ENCODE data around the gene FBN1. TPM values are rescaled to one million over a fixed set of nuclear protein-coding genes. Genes with fewer than 3 reads are reported as not detected.

The FBN1 gene
- total RNA-seq, 1 experiment from 2014 or later = 0.43 TPM

DNA sequence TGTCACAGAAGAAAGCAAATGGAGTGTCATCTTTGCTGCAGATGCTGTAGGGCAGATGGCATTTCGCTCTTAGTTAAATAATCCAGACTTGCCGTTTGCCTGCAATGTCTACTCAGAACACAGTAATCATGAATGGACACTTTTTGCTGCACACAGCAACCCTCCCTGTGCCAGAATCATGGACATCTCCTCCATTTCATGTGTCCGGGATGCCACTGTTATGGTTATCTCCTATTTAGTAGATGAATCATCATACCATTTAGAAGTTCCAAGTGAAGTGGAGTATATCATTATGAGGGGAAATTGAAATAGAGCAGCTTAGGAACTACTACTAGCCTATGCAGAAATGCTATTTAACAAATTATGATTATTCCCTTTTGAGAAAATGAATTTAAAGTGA lies 195.8 kb downstream of the FBN1 start:
- intact Hi-C loops (cut with micrococcal nuclease; ENCODE audit: unreplicated experiment) = no loop called here
- no peaks in the 10 kb centered on the region for H3K4me1 Mint-ChIP-seq (ENCODE audit: low read depth, unreplicated experiment)
- POLR2A ChIA-PET = no interaction called here

DNA sequence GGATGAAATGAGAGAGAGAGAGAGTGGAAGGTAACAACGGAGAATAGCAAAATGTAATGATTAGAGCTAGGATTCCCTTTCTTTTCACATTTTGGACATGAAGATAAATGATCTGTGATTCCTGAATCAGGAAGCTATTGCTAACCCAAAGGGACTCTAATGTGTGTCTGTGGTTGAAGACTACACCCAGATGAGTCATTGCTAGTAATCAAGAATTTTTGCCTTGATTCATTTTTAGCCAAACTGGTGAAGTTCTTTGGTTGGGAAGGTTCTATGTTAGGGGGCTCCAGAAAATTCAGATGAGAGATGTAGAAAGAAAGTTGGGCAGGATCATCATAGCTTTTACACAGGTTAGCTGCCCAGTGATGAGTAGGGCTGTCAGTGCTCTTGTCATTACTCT lies 197.9 kb downstream of the FBN1 start:
- BruUV-seq (replicated peaks) = no TSS peak
- H3K4me1 Mint-ChIP-seq (ENCODE audit: low read depth, unreplicated experiment) = no peaks in the 10 kb centered on the region
- peaks cover 10% of the 10 kb centered on the region for H3K27me3 Mint-ChIP-seq (ENCODE audit: insufficient read depth, unreplicated experiment)
- no peak for DNase-seq
- no peaks in the 10 kb centered on the region for H3K9me3 Mint-ChIP-seq (ENCODE audit: unreplicated experiment)
- intact Hi-C loops (cut with micrococcal nuclease; ENCODE audit: unreplicated experiment) = no loop called here
- H3K36me3 Mint-ChIP-seq (ENCODE audit: insufficient read depth, unreplicated experiment) = no peaks in the 10 kb centered on the region
- no peak overlapping the region for H3K27ac Mint-ChIP-seq (ENCODE audit: unreplicated experiment)
- Histone ChIP-seq H3K36me3 (ENCODE audit: control insufficient read depth, insufficient read depth, low read length) (no peaks in the 10 kb centered on the region), H3K4me3 (ENCODE audit: low read depth, low read length) (no peak overlapping the region), H3K4me1 (no peaks in the 10 kb centered on the region), H3K27me3 (replicated peaks; ENCODE audit: control insufficient read depth, insufficient read depth, low read length) (no peaks in the 10 kb centered on the region), H3K9me3 (no peaks in the 10 kb centered on the region)
- ChIA-PET CTCF (no interaction called here), POLR2A (no interaction called here)
- no peak overlapping the region for H3K4me3 Mint-ChIP-seq (ENCODE audit: unreplicated experiment)
- TF ChIP-seq, protein P1, sequence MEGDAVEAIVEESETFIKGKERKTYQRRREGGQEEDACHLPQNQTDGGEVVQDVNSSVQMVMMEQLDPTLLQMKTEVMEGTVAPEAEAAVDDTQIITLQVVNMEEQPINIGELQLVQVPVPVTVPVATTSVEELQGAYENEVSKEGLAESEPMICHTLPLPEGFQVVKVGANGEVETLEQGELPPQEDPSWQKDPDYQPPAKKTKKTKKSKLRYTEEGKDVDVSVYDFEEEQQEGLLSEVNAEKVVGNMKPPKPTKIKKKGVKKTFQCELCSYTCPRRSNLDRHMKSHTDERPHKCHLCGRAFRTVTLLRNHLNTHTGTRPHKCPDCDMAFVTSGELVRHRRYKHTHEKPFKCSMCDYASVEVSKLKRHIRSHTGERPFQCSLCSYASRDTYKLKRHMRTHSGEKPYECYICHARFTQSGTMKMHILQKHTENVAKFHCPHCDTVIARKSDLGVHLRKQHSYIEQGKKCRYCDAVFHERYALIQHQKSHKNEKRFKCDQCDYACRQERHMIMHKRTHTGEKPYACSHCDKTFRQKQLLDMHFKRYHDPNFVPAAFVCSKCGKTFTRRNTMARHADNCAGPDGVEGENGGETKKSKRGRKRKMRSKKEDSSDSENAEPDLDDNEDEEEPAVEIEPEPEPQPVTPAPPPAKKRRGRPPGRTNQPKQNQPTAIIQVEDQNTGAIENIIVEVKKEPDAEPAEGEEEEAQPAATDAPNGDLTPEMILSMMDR (IDR thresholded peaks at IDR 0.05; ENCODE audit: insufficient read depth in 1 of 2, low read depth in 1 of 2, low read length in 1 of 2, severe bottlenecking in 1 of 2, unreplicated experiment in 1 of 2) = no peak

More for the DNA sequence above, 195.8 kb downstream of the FBN1 start:
- no peaks in the 10 kb centered on the region for H3K36me3 ChIP-seq (ENCODE audit: control insufficient read depth, insufficient read depth, low read length)
- DNase-seq = no peak
- Mint-ChIP-seq H3K9me3 (ENCODE audit: unreplicated experiment) (no peaks in the 10 kb centered on the region), H3K27me3 (ENCODE audit: insufficient read depth, unreplicated experiment) (peaks cover 8% of the 10 kb centered on the region), H3K27ac (ENCODE audit: unreplicated experiment) (no peak overlapping the region), H3K4me3 (ENCODE audit: unreplicated experiment) (no peak overlapping the region), H3K36me3 (ENCODE audit: insufficient read depth, unreplicated experiment) (no peaks in the 10 kb centered on the region)
- no peak overlapping the region for H3K4me3 ChIP-seq (ENCODE audit: low read depth, low read length)
- CTCF ChIA-PET = no interaction called here
- H3K4me1 ChIP-seq = no peaks in the 10 kb centered on the region
- TF ChIP-seq, protein P1 (IDR thresholded peaks at IDR 0.05; ENCODE audit: insufficient read depth in 1 of 2, low read depth in 1 of 2, low read length in 1 of 2, severe bottlenecking in 1 of 2, unreplicated experiment in 1 of 2) = no peak
- no peaks in the 10 kb centered on the region for H3K9me3 ChIP-seq
- no peaks in the 10 kb centered on the region; the same call in 1 of the 2 replicates for H3K27me3 ChIP-seq (replicated peaks; ENCODE audit: control insufficient read depth, insufficient read depth, low read length)
- no TSS peak for BruUV-seq (replicated peaks)

DNA sequence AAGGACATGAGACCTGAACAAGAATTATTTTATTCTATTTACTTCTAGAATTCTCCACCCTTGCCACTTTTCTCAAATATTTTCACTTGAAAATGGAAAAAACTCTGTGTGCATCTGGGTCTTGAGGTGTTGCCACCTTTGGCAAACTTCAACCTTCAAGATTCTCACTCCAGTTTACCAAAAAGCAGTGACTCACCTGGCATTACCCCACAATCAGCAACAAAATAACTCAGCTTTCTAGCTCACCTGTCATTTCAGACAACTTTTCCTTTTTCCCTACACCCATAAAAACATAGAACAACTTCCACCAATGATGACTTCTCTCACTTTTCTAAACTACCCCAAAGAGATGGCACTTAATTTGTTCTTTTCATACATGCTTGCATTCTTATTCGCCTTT lies 198.5 kb downstream of the FBN1 start:
- H3K9me3 ChIP-seq = no peaks in the 10 kb centered on the region
- intact Hi-C loops (cut with micrococcal nuclease; ENCODE audit: unreplicated experiment) = no loop called here
- TF ChIP-seq, protein P1 (IDR thresholded peaks at IDR 0.05; ENCODE audit: insufficient read depth in 1 of 2, low read depth in 1 of 2, low read length in 1 of 2, severe bottlenecking in 1 of 2, unreplicated experiment in 1 of 2) = no peak
- H3K27ac Mint-ChIP-seq (ENCODE audit: unreplicated experiment) = no peak overlapping the region
- no TSS peak for BruUV-seq (replicated peaks)
- no peaks in the 10 kb centered on the region for H3K36me3 Mint-ChIP-seq (ENCODE audit: insufficient read depth, unreplicated experiment)
- DNase-seq = no peak
- no peaks in the 10 kb centered on the region for H3K27me3 ChIP-seq (replicated peaks; ENCODE audit: control insufficient read depth, insufficient read depth, low read length)
- ChIA-PET CTCF (no interaction called here), POLR2A (no interaction called here)
- H3K4me3 ChIP-seq (ENCODE audit: low read depth, low read length) = no peak overlapping the region
- peaks cover 10% of the 10 kb centered on the region for H3K27me3 Mint-ChIP-seq (ENCODE audit: insufficient read depth, unreplicated experiment)
- no peaks in the 10 kb centered on the region for H3K4me1 Mint-ChIP-seq (ENCODE audit: low read depth, unreplicated experiment)
- no peaks in the 10 kb centered on the region for H3K4me1 ChIP-seq
- H3K9me3 Mint-ChIP-seq (ENCODE audit: unreplicated experiment) = no peaks in the 10 kb centered on the region
- no peak overlapping the region for H3K4me3 Mint-ChIP-seq (ENCODE audit: unreplicated experiment)
- H3K36me3 ChIP-seq (ENCODE audit: control insufficient read depth, insufficient read depth, low read length) = no peaks in the 10 kb centered on the region
